ENCODE measurements around the gene WNT8B.
A peak's percentile ranks its signal among the peaks of the same experiment; 100 is the strongest.

The WNT8B gene

GRCh38 chr10:100462709-100463108, at the start of gene WNT8B:
Gene WNT8B, plus strand, starts transcription at chr10:100463009. Its CDS starts 160 bp downstream, at chr10:100463169.
- no peak for DNase-seq
- intact Hi-C loops (cut with DNase I), result no loop called here

- intact Hi-C loops (cut with DNase I), result no loop called here
- DNase-seq, result no peak
These were observed 49.6 kb upstream of the WNT8B start for GRCh38 chr10:100413173-100413572.

- intact Hi-C loops (cut with DNase I), result no loop called here
- no peak for DNase-seq
These were observed 42.8 kb upstream of the WNT8B start for GRCh38 chr10:100419911-100420449.

GRCh38 chr10:100427374-100427773, 35.4 kb upstream of the WNT8B start:
- intact Hi-C loops (cut with DNase I), result no loop called here
- no peak for DNase-seq

GRCh38 chr10:100433253-100434240, 29.3 kb upstream of the WNT8B start:
- DNase-seq, result peak; percentile 80 to 98 (median 94)
- intact Hi-C loops (cut with DNase I), result loop anchor here (1.0 to 5.0 kb wide), 3 partner anchors 84 to 130 kb away; partner anchors contain the start of gene SEC31B

GRCh38 chr10:100436255-100436654, 26.6 kb upstream of the WNT8B start:
- DNase-seq, result no peak
- intact Hi-C loops (cut with DNase I), result no loop called here

- no peak for DNase-seq
- intact Hi-C loops (cut with DNase I), result no loop called here
These were observed 24.0 kb upstream of the WNT8B start for GRCh38 chr10:100438674-100439315.

GRCh38 chr10:100442548-100442947, 20.3 kb upstream of the WNT8B start:
- intact Hi-C loops (cut with DNase I), result no loop called here
- no peak for DNase-seq

- intact Hi-C loops (cut with DNase I), result no loop called here
- no peak for DNase-seq
These were observed 16.6 kb upstream of the WNT8B start for GRCh38 chr10:100446130-100446761.

GRCh38 chr10:100447663-100448062, 15.1 kb upstream of the WNT8B start:
- DNase-seq, result no peak
- intact Hi-C loops (cut with DNase I), result no loop called here

- DNase-seq, result no peak
These were observed 13.9 kb upstream of the WNT8B start for GRCh38 chr10:100448951-100449350.

GRCh38 chr10:100468322-100468721, 5.5 kb downstream of the WNT8B start:
- intact Hi-C loops (cut with DNase I), result no loop called here

More at GRCh38 chr10:100448951-100449350, 13.9 kb upstream of the WNT8B start:
- intact Hi-C loops (cut with DNase I), result no loop called here

GRCh38 chr10:100468978-100469377, 6.2 kb downstream of the WNT8B start:
- DNase-seq, result no peak
- intact Hi-C loops (cut with DNase I), result no loop called here

More at GRCh38 chr10:100468322-100468721, 5.5 kb downstream of the WNT8B start:
- no peak for DNase-seq

GRCh38 chr10:100469756-100470155, 6.9 kb downstream of the WNT8B start:
- DNase-seq, result no peak
- intact Hi-C loops (cut with DNase I), result no loop called here

- intact Hi-C loops (cut with DNase I), result no loop called here
- DNase-seq, result no peak
These were observed 7.6 kb downstream of the WNT8B start for GRCh38 chr10:100470367-100470766.

GRCh38 chr10:100477970-100478369, 15.2 kb downstream of the WNT8B start:
- intact Hi-C loops (cut with DNase I), result no loop called here
- no peak for DNase-seq

GRCh38 chr10:100479037-100479436, 16.2 kb downstream of the WNT8B start:
- DNase-seq, result no peak
- intact Hi-C loops (cut with DNase I), result no loop called here

GRCh38 chr10:100480002-100480401, 17.2 kb downstream of the WNT8B start:
- intact Hi-C loops (cut with DNase I), result no loop called here
- no peak for DNase-seq

- intact Hi-C loops (cut with DNase I), result no loop called here
- peak; percentile 65 to 97 (median 87) for DNase-seq
These were observed 18.8 kb downstream of the WNT8B start for GRCh38 chr10:100481462-100482081.

GRCh38 chr10:100482181-100482833, 19.5 kb downstream of the WNT8B start:
- intact Hi-C loops (cut with DNase I), result no loop called here
- DNase-seq, result peak; percentile 55 to 96 (median 73)

All from posterior cingulate gyrus (tissue), 11 donors.